K562 (cell line): ENCODE measurements around the gene CAPN2. TPM values are rescaled to one million over a fixed set of nuclear protein-coding genes. Genes with fewer than 3 reads are reported as not detected.

Experiments used
- BCLAF1 ChIP-seq, 2 experiments: fragments of 450-650 bp in 1 of 2; IDR thresholded peaks; 2 replicates each; pipeline ENCODE4 v1.6.1; 2011 to 2017; ENCODE audit warnings: low read depth in 2 of 2, antibody characterized with exemption in 1 of 2, borderline replicate concordance in 1 of 2, low read length in 1 of 2, mild to moderate bottlenecking in 1 of 2, mixed read lengths in 1 of 2; ENCODE audit not compliant: control insufficient read depth in 1 of 2
- DMBX1 ChIP-seq: fragments of 250-450 bp; sonication (Bioruptor Pico); IDR thresholded peaks from 2 replicates; pipeline ENCODE4 v1.8.0; 2022; ENCODE audit warnings: inconsistent platforms, mild to moderate bottlenecking, moderate library complexity, borderline replicate concordance
- ELK1 ChIP-seq: sonication (generic); formaldehyde crosslinking; IDR thresholded peaks from 2 replicates; pipeline ENCODE4 v1.8.1; 2022; ENCODE audit warnings: missing genetic modification reagents
- GATA2 ChIP-seq: sonication (generic); formaldehyde crosslinking; IDR thresholded peaks from 2 replicates; pipeline ENCODE4 v1.4.0; 2020; ENCODE audit warnings: mild to moderate bottlenecking, missing genetic modification reagents
- HNRNPH1 ChIP-seq: fragments of 200-400 bp; formaldehyde crosslinking; optimal IDR thresholded peaks from 2 replicates; pipeline ENCODE3; 2017; ENCODE audit warnings: low read depth, mild to moderate bottlenecking, low read length, moderate library complexity
- HOXB6 ChIP-seq: fragments of 250-450 bp; sonication (Bioruptor Pico); IDR thresholded peaks from 2 replicates; pipeline ENCODE4 v1.5.1; 2022; ENCODE audit warnings: mild to moderate bottlenecking, borderline replicate concordance
- IRF1 ChIP-seq: sonication (generic); formaldehyde crosslinking; IDR thresholded peaks from 2 replicates; pipeline ENCODE4 v1.8.0; 2022; ENCODE audit warnings: missing genetic modification reagents, mild to moderate bottlenecking, borderline replicate concordance
- KAT7 ChIP-seq: sonication (generic); formaldehyde crosslinking; IDR thresholded peaks from 2 replicates; pipeline ENCODE4 v1.8.0; 2022; ENCODE audit warnings: missing genetic modification reagents, mild to moderate bottlenecking, borderline replicate concordance
- PRPF4 ChIP-seq: fragments of 200-400 bp; formaldehyde crosslinking; IDR thresholded peaks from one replicate; pipeline ENCODE4 v1.6.1; 2017; ENCODE audit warnings: low read length, low read depth, mild to moderate bottlenecking; ENCODE audit not compliant: insufficient read depth, poor library complexity, severe bottlenecking
- RBM25 ChIP-seq: fragments of 200-400 bp; formaldehyde crosslinking; IDR thresholded peaks from 2 replicates; pipeline ENCODE4 v1.6.1; 2018; ENCODE audit warnings: low read length, low read depth, moderate library complexity; ENCODE audit not compliant: severe bottlenecking
- SLC30A9 ChIP-seq: fragments of 250-450 bp; sonication (Bioruptor Pico); IDR thresholded peaks from 2 replicates; pipeline ENCODE4 v1.8.0; 2022; ENCODE audit warnings: mild to moderate bottlenecking, moderate library complexity
- TEAD4 ChIP-seq, 2 experiments: sonication (generic) in 1 of 2; formaldehyde crosslinking in 1 of 2; IDR thresholded peaks; 2 replicates each; pipeline versions ENCODE4 v1.6.1 to v1.8.0; 2012 to 2022; ENCODE audit warnings: borderline replicate concordance in 1 of 2, inconsistent platforms in 1 of 2, low read length in 1 of 2, mild to moderate bottlenecking in 1 of 2, missing genetic modification reagents in 1 of 2
- YY1 ChIP-seq, 3 experiments: IDR thresholded peaks; 2 replicates each; pipeline ENCODE4 v1.6.1; 2011; ENCODE audit warnings: low read length in 2 of 3, mild to moderate bottlenecking in 2 of 3, moderate library complexity in 2 of 3, borderline replicate concordance in 1 of 3, control low read depth in 1 of 3, low read depth in 1 of 3; ENCODE audit not compliant: insufficient read depth in 3 of 3, insufficient replicate concordance in 2 of 3, control insufficient read depth in 1 of 3, insufficient read length in 1 of 3; ENCODE audit errors: extremely low read depth in 1 of 3
- ZBTB33 ChIP-seq: sonication (generic); formaldehyde crosslinking; IDR thresholded peaks from 2 replicates; pipeline ENCODE4 v1.8.1; 2023; ENCODE audit warnings: mild to moderate bottlenecking, missing genetic modification reagents
- ZNF311 ChIP-seq: fragments of 250-450 bp; sonication (Bioruptor Pico); IDR thresholded peaks from 2 replicates; pipeline ENCODE4 v1.4.0; 2020; ENCODE audit warnings: mild to moderate bottlenecking, moderate library complexity
- ZNF668 ChIP-seq: fragments of 250-450 bp; sonication (Bioruptor Pico); IDR thresholded peaks from 2 replicates; pipeline ENCODE4 v1.8.0; 2022; ENCODE audit warnings: mild to moderate bottlenecking, inconsistent platforms
- ZNF696 ChIP-seq: fragments of 250-450 bp; sonication (Bioruptor Pico); conservative IDR thresholded peaks from 2 replicates; pipeline ENCODE4 v1.4.0; 2020; ENCODE audit warnings: mild to moderate bottlenecking, moderate library complexity
- polyA plus RNA-seq, 8 experiments: library from polyadenylated mRNA; depleted of rRNA in 4 of 8; stranded (reverse) in 5 of 8; unstranded in 3 of 8; fragments of >200 nt; fragmentation: Nextera tagmentation in 2 of 8; fragmentation: Illumina TruSeq in 1 of 8; extraction: Ambion mirVana in 2 of 8; extraction: Trizol in 1 of 8; gene quantifications; 2 replicates each; pipeline versions ENCODE4 v1.2.1 to v1.2.3, GENCODE V29; 2011 to 2014; ENCODE audit warnings: inconsistent platforms in 1 of 8, missing spikeins in 1 of 8
- total RNA-seq, 7 experiments: library from RNA; depleted of rRNA in 6 of 7; stranded (reverse); fragments of >200 nt in 6 of 7; fragmentation: Illumina TruSeq in 2 of 7; extraction: Trizol in 2 of 7; gene quantifications; 2 replicates each; pipeline versions ENCODE4 v1.2.1 to v1.2.3, GENCODE V29; 2011 to 2021; ENCODE audit warnings: low replicate concordance in 1 of 7

The CAPN2 gene
- total and polyA plus RNA-seq, 9 of the 15 experiments (the other 6 are each of a cell fraction or from before 2014, with no cell fraction given): 24.6 to 157 (median 101) TPM

- TF ChIP-seq BCLAF1 (IDR thresholded peaks at IDR 0.05; ENCODE audit: borderline replicate concordance in 1 of 2, control insufficient read depth in 1 of 2, low read depth in 2 of 2, low read length in 1 of 2) (no peak), RBM25 (no peak), KAT7 (CRISPR knock-in tag) (0 out of 2 replicates have a peak, but pooled peaks have one; percentile 58), GATA2 (CRISPR knock-in tag) (no peak), IRF1 (CRISPR knock-in tag) (no peak), ZBTB33 (CRISPR knock-in tag) (peak; percentile 94), YY1 (IDR thresholded peaks at IDR 0.05; ENCODE audit: borderline replicate concordance in 1 of 3, control insufficient read depth in 1 of 3, extremely low read depth in 1 of 3, insufficient read depth in 3 of 3, insufficient read length in 1 of 3, insufficient replicate concordance in 2 of 3, low read depth in 1 of 3, low read length in 2 of 3) (peak in 1 of 3 experiments; percentile 64), ELK1 (CRISPR knock-in tag) (no peak), ZNF668 (CRISPR knock-in tag) (0 out of 2 replicates have a peak, but pooled peaks have one; percentile 15), SLC30A9 (CRISPR knock-in tag) (no peak), HNRNPH1 (no peak), ZNF311 (CRISPR knock-in tag) (no peak), TEAD4 (IDR thresholded peaks at IDR 0.05; ENCODE audit: low read length) (no peak), TEAD4 (CRISPR knock-in tag; IDR thresholded peaks at IDR 0.05; ENCODE audit: borderline replicate concordance) (no peak), PRPF4 (no peak), ZNF696 (CRISPR knock-in tag) (no peak), HOXB6 (CRISPR knock-in tag) (no peak), DMBX1 (peak; percentile 16; the same call in 1 of the 2 replicates)
These were observed 36.7 kb downstream of the CAPN2 start (continued) for GRCh38 chr1:223748773-223749733.
